Measurements from ENCODE around the gene NPC2. TPM values are rescaled to one million over a fixed set of nuclear protein-coding genes. Genes with fewer than 3 reads are reported as not detected.

The NPC2 gene
- total and polyA plus RNA-seq, 10 donors, result 191 to 956 (median 298) TPM

- H3K27me3 ChIP-seq (replicated peaks in 1 of 7), result peaks cover 0 to 2% (median 0%) of the 10 kb centered on the region in 7 donors
- no peaks in the 10 kb centered on the region for H3K36me3 ChIP-seq
- intact Hi-C loops (cut with DNase I; ENCODE audit: low total_unique reads), result no loop called here
- DNase-seq, result no peak
- H3K27ac ChIP-seq, result no peak overlapping the region
- peaks cover 0 to 7% (median 2%) of the 10 kb centered on the region in 6 donors for H3K4me1 ChIP-seq
- TF ChIP-seq POLR2A (IDR thresholded peaks at IDR 0.05) (no peak), POLR2AphosphoS5 (IDR thresholded peaks at IDR 0.05) (no peak), CTCF (IDR thresholded peaks at IDR 0.05 in 8 of 11, conservative IDR thresholded peaks at IDR 0.05 in 3 of 11) (no peak)
- WGBS, 5 donors, result 68 to 100% (median 78%) methylated on average over 3 to 10 of the region's 10 CpGs
- no peak overlapping the region for H3K4me3 ChIP-seq
- no peaks in the 10 kb centered on the region for H3K9me3 ChIP-seq
Measured at GRCh38 chr14:74527736-74528280, 34.7 kb upstream of the NPC2 start.

GRCh38 chr14:74526854-74527585, 33.9 kb upstream of the NPC2 start:
- Histone ChIP-seq H3K27me3 (replicated peaks in 1 of 7) (peaks cover 0 to 2% (median 0%) of the 10 kb centered on the region in 7 donors), H3K9me3 (no peaks in the 10 kb centered on the region), H3K4me1 (peaks cover 0 to 7% (median 2%) of the 10 kb centered on the region in 6 donors), H3K27ac (no peak overlapping the region), H3K4me3 (no peak overlapping the region), H3K36me3 (no peaks in the 10 kb centered on the region)
- DNase-seq, result no peak
- TF ChIP-seq POLR2A (IDR thresholded peaks at IDR 0.05), result no peak
- no peak for TF ChIP-seq POLR2AphosphoS5 (IDR thresholded peaks at IDR 0.05)
- no peak for TF ChIP-seq CTCF (IDR thresholded peaks at IDR 0.05 in 8 of 11, conservative IDR thresholded peaks at IDR 0.05 in 3 of 11)
- 80 to 87% (median 83%) methylated on average over 10 of the region's 10 CpGs for WGBS, 5 donors
- intact Hi-C loops (cut with DNase I; ENCODE audit: low total_unique reads), result no loop called here

- intact Hi-C loops (cut with DNase I; ENCODE audit: low total_unique reads), result no loop called here
- H3K4me3 ChIP-seq, result no peak overlapping the region
- H3K27me3 ChIP-seq (replicated peaks in 1 of 7), result peaks cover 0 to 2% (median 0%) of the 10 kb centered on the region in 7 donors
- peaks cover 0 to 7% (median 2%) of the 10 kb centered on the region in 6 donors for H3K4me1 ChIP-seq
- no peak for DNase-seq
- H3K9me3 ChIP-seq, result no peaks in the 10 kb centered on the region
- no peak for TF ChIP-seq POLR2A (IDR thresholded peaks at IDR 0.05)
- no peak for TF ChIP-seq CTCF (IDR thresholded peaks at IDR 0.05 in 8 of 11, conservative IDR thresholded peaks at IDR 0.05 in 3 of 11)
- H3K36me3 ChIP-seq, result no peaks in the 10 kb centered on the region
- 37 to 48% (median 44%) methylated on average over 4 of the region's 4 CpGs for WGBS, 5 donors
- H3K27ac ChIP-seq, result no peak overlapping the region
Measured at GRCh38 chr14:74525361-74525851, 32.3 kb upstream of the NPC2 start.

GRCh38 chr14:74524812-74525135, 31.7 kb upstream of the NPC2 start:
- Histone ChIP-seq H3K4me1 (peaks cover 0 to 7% (median 2%) of the 10 kb centered on the region in 6 donors), H3K4me3 (no peak overlapping the region), H3K27me3 (replicated peaks in 1 of 7) (peaks cover 0 to 2% (median 0%) of the 10 kb centered on the region in 7 donors), H3K27ac (no peak overlapping the region), H3K36me3 (no peaks in the 10 kb centered on the region), H3K9me3 (no peaks in the 10 kb centered on the region)
- no peak for DNase-seq
- intact Hi-C loops (cut with DNase I; ENCODE audit: low total_unique reads), result no loop called here
- TF ChIP-seq POLR2A (IDR thresholded peaks at IDR 0.05) (no peak), CTCF (IDR thresholded peaks at IDR 0.05 in 8 of 11, conservative IDR thresholded peaks at IDR 0.05 in 3 of 11) (no peak), POLR2AphosphoS5 (IDR thresholded peaks at IDR 0.05) (no peak)
